Measurements from ENCODE around the gene HPX.

The HPX gene

DNA sequence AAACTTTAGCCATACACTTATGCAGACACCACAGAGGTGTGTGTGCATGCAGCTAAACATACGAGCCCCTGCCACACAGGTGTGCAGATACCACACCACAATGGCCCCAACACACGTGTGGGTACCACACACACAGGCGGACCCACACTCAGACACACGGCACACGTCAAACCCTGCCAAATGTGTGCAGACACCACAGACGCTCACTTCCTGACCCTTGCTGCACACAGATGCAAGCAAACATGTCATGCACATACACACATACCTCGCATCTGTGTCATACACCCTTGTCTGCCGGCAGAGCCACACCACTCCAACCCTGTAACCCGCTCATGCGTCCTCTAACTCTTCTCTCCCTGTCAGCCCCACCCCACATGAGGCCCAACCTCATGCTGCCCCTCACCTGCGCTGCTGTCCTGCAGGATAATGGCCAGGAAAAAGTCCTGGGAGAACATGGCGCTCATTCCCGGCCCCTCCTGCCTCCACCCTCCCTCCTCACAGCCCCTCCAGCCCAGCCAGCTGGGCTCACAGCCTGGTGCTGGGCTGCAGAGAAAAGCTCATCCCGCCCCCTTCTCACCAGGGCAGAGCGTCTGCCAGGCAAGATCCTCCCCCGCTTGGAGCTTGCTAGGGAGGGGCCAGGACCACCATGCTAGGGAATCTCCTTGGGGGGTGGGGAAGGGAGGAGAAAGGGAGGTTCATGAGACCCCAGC lies 36.3 kb downstream of the HPX start:
- Histone ChIP-seq H3K27me3 (ENCODE audit: insufficient read depth, poor library complexity, severe bottlenecking) (no peaks in the 10 kb centered on the region), H3K4me3 (replicated peaks; ENCODE audit: insufficient read depth, low read length) (no peak overlapping the region), H3K27ac (replicated peaks) (no peak overlapping the region)
- no peak for DNase-seq (ENCODE audit: low read depth in 1 of 2, low spot score in 1 of 2)
- TF ChIP-seq, protein P1, sequence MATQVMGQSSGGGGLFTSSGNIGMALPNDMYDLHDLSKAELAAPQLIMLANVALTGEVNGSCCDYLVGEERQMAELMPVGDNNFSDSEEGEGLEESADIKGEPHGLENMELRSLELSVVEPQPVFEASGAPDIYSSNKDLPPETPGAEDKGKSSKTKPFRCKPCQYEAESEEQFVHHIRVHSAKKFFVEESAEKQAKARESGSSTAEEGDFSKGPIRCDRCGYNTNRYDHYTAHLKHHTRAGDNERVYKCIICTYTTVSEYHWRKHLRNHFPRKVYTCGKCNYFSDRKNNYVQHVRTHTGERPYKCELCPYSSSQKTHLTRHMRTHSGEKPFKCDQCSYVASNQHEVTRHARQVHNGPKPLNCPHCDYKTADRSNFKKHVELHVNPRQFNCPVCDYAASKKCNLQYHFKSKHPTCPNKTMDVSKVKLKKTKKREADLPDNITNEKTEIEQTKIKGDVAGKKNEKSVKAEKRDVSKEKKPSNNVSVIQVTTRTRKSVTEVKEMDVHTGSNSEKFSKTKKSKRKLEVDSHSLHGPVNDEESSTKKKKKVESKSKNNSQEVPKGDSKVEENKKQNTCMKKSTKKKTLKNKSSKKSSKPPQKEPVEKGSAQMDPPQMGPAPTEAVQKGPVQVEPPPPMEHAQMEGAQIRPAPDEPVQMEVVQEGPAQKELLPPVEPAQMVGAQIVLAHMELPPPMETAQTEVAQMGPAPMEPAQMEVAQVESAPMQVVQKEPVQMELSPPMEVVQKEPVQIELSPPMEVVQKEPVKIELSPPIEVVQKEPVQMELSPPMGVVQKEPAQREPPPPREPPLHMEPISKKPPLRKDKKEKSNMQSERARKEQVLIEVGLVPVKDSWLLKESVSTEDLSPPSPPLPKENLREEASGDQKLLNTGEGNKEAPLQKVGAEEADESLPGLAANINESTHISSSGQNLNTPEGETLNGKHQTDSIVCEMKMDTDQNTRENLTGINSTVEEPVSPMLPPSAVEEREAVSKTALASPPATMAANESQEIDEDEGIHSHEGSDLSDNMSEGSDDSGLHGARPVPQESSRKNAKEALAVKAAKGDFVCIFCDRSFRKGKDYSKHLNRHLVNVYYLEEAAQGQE (IDR thresholded peaks at IDR 0.05; ENCODE audit: insufficient replicate concordance, low read depth): no peak
- TF ChIP-seq SPI1 (IDR thresholded peaks at IDR 0.05; ENCODE audit: borderline replicate concordance, low read depth): no peak
- TF ChIP-seq, protein P2, sequence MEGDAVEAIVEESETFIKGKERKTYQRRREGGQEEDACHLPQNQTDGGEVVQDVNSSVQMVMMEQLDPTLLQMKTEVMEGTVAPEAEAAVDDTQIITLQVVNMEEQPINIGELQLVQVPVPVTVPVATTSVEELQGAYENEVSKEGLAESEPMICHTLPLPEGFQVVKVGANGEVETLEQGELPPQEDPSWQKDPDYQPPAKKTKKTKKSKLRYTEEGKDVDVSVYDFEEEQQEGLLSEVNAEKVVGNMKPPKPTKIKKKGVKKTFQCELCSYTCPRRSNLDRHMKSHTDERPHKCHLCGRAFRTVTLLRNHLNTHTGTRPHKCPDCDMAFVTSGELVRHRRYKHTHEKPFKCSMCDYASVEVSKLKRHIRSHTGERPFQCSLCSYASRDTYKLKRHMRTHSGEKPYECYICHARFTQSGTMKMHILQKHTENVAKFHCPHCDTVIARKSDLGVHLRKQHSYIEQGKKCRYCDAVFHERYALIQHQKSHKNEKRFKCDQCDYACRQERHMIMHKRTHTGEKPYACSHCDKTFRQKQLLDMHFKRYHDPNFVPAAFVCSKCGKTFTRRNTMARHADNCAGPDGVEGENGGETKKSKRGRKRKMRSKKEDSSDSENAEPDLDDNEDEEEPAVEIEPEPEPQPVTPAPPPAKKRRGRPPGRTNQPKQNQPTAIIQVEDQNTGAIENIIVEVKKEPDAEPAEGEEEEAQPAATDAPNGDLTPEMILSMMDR (IDR thresholded peaks at IDR 0.05; ENCODE audit: insufficient read depth, low read length): no peak
- no peak for TF ChIP-seq GABPA (IDR thresholded peaks at IDR 0.05; ENCODE audit: low read depth)
- TF ChIP-seq POLR2AphosphoS5 (IDR thresholded peaks at IDR 0.05; ENCODE audit: low read depth): no peak

DNA sequence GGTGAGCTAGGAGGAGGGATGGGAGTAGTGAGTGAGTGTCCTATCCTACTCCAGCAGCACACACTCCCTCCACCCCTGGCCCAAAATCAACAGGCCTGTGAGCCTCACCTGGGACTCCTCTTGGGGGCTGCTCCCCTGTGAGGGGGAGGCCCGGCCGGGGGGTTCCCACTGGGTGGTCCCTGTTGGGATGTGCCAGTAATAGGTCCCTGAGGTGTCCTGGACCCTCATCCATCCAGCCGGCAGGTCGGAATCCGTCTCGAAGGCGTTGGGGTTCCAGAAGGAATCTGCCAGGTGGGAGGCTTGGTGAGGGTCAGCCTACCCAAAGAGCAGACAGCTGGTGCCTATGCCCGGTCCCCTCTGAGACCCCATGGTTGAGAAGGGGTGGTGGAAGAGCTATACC lies 37.2 kb downstream of the HPX start:
- Histone ChIP-seq H3K4me3 (replicated peaks; ENCODE audit: insufficient read depth, low read length) (no peak overlapping the region), H3K27me3 (ENCODE audit: insufficient read depth, poor library complexity, severe bottlenecking) (no peaks in the 10 kb centered on the region), H3K27ac (replicated peaks) (no peak overlapping the region)
- TF ChIP-seq SPI1 (IDR thresholded peaks at IDR 0.05; ENCODE audit: borderline replicate concordance, low read depth) (no peak), POLR2AphosphoS5 (IDR thresholded peaks at IDR 0.05; ENCODE audit: low read depth) (no peak), GABPA (IDR thresholded peaks at IDR 0.05; ENCODE audit: low read depth) (no peak)
- TF ChIP-seq, protein P2 (IDR thresholded peaks at IDR 0.05; ENCODE audit: insufficient read depth, low read length): no peak
- TF ChIP-seq, protein P1 (IDR thresholded peaks at IDR 0.05; ENCODE audit: insufficient replicate concordance, low read depth): no peak
- no peak for DNase-seq (ENCODE audit: low read depth in 1 of 2, low spot score in 1 of 2)

DNA sequence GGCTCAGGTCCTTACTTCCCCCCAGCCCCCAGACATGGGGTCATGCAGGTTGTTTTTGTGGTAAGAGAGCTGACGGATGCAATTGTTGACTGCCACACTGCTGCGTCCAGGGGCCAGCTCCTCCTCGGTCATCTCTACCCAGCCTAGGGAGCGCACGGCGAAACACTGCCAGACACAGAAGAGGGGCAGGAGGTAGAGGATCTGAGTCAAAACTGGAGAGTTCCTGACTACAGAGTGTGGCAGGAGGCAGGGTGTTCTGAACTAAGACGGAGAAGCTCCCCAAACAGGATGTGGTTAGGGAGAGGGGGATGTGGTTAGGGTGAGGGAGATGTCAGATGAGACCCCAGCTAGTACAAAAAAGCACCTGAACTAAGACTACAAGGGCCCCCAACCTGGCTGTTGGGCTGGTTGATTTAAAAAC lies 38.2 kb downstream of the HPX start:
- TF ChIP-seq GABPA (IDR thresholded peaks at IDR 0.05; ENCODE audit: low read depth) (peak; percentile 50), SPI1 (IDR thresholded peaks at IDR 0.05; ENCODE audit: borderline replicate concordance, low read depth) (no peak)
- peak; percentile 18 to 28 for DNase-seq (ENCODE audit: low read depth in 1 of 2, low spot score in 1 of 2)
- H3K27ac ChIP-seq (replicated peaks): no peak overlapping the region
- H3K27me3 ChIP-seq (ENCODE audit: insufficient read depth, poor library complexity, severe bottlenecking): no peaks in the 10 kb centered on the region
- H3K4me3 ChIP-seq (replicated peaks; ENCODE audit: insufficient read depth, low read length): no peak overlapping the region

DNA sequence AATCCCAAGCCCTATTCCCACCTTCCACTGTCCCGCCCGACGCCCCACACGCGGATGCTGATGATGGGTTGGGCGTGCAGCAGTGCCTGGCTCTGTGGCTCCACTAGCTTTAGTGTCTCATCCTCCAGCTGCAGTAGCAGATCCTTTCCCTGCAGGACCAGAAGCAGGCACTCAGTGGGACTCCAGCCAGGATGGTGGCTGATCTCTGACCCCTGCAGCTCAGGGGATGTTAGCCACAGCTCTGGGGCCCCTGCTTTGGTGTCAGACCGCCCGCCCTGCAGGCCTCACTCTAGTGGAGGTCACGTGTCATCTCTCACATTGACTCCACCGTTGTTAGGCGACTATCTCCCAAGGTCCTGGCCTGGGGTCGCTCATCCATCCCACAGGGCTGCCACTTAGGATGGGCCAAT lies 38.7 kb downstream of the HPX start:
- no peak overlapping the region for H3K27ac ChIP-seq (replicated peaks)

More for the DNA sequence above, 38.7 kb downstream of the HPX start:
- TF ChIP-seq SPI1 (IDR thresholded peaks at IDR 0.05; ENCODE audit: borderline replicate concordance, low read depth) (no peak), POLR2AphosphoS5 (IDR thresholded peaks at IDR 0.05; ENCODE audit: low read depth) (no peak), GABPA (IDR thresholded peaks at IDR 0.05; ENCODE audit: low read depth) (no peak)
- TF ChIP-seq, protein P1 (IDR thresholded peaks at IDR 0.05; ENCODE audit: insufficient replicate concordance, low read depth): no peak
- TF ChIP-seq, protein P2 (IDR thresholded peaks at IDR 0.05; ENCODE audit: insufficient read depth, low read length): no peak
- Histone ChIP-seq H3K27me3 (ENCODE audit: insufficient read depth, poor library complexity, severe bottlenecking) (no peaks in the 10 kb centered on the region), H3K4me3 (replicated peaks; ENCODE audit: insufficient read depth, low read length) (no peak overlapping the region)
- no peak for DNase-seq (ENCODE audit: low read depth in 1 of 2, low spot score in 1 of 2)
